HG03460 (cell line): ENCODE measurements around the gene SLAMF1.
"Not testable (repeated sequence)": the region's sequence is repeated elsewhere in the genome, so short reads cannot be mapped to it uniquely, and the experiment has no call there.

Source experiments
- ATAC-seq: cut with Tn5 transposase; IDR thresholded peaks from one replicate; pipeline ENCODE4 v1.9.1; 2021; ENCODE audit not compliant: unreplicated experiment

SLAMF1 gene

GRCh38 chr1:160665330-160666078 is 18.7 kb upstream of the SLAMF1 start:
- no peak for ATAC-seq

- ATAC-seq, result peak; percentile 68
These were observed 17.8 kb upstream of the SLAMF1 start for GRCh38 chr1:160664573-160665051.

GRCh38 chr1:160662910-160663309 is 16.1 kb upstream of the SLAMF1 start:
- ATAC-seq, result no peak

GRCh38 chr1:160659566-160659965 is 12.7 kb upstream of the SLAMF1 start:
- ATAC-seq, result no peak

GRCh38 chr1:160658814-160659193 is 12.0 kb upstream of the SLAMF1 start:
- ATAC-seq, result no peak

- ATAC-seq, result no peak
These were observed 11.4 kb upstream of the SLAMF1 start for GRCh38 chr1:160658162-160658813.

GRCh38 chr1:160657250-160657781 is 10.5 kb upstream of the SLAMF1 start:
- ATAC-seq, result no peak

- no peak for ATAC-seq
These were observed 9.9 kb upstream of the SLAMF1 start for GRCh38 chr1:160656737-160657136.

- ATAC-seq, result peak; percentile 43
These were observed 6.8 kb upstream of the SLAMF1 start for GRCh38 chr1:160653620-160654016.

GRCh38 chr1:160652924-160653619 is 6.2 kb upstream of the SLAMF1 start:
- peak; percentile 27 for ATAC-seq

- not testable (repeated sequence) for ATAC-seq
These were observed 5.3 kb upstream of the SLAMF1 start for GRCh38 chr1:160652065-160652641.

GRCh38 chr1:160651433-160652064 is 4.7 kb upstream of the SLAMF1 start:
- ATAC-seq, result no peak

GRCh38 chr1:160647329-160647720 is 481 bp upstream of the SLAMF1 start:
- ATAC-seq, result peak; percentile 10

GRCh38 chr1:160646180-160646579 is 664 bp downstream of the SLAMF1 start:
- no peak for ATAC-seq

- no peak for ATAC-seq
These were observed 1.3 kb downstream of the SLAMF1 start for GRCh38 chr1:160645386-160646130.

GRCh38 chr1:160644399-160644798 is 2.4 kb downstream of the SLAMF1 start:
- ATAC-seq, result no peak

- no peak for ATAC-seq
These were observed 3.7 kb downstream of the SLAMF1 start for GRCh38 chr1:160643138-160643537.

- no peak for ATAC-seq
These were observed 4.6 kb downstream of the SLAMF1 start for GRCh38 chr1:160642281-160642644.

- no peak for ATAC-seq
These were observed 5.2 kb downstream of the SLAMF1 start for GRCh38 chr1:160641323-160642280.
